ENCODE data around the gene OR10H1.

- TF ChIP-seq, protein P1, sequence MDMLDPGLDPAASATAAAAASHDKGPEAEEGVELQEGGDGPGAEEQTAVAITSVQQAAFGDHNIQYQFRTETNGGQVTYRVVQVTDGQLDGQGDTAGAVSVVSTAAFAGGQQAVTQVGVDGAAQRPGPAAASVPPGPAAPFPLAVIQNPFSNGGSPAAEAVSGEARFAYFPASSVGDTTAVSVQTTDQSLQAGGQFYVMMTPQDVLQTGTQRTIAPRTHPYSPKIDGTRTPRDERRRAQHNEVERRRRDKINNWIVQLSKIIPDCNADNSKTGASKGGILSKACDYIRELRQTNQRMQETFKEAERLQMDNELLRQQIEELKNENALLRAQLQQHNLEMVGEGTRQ (IDR thresholded peaks at IDR 0.05) = no peak
- TF ChIP-seq, protein P2, sequence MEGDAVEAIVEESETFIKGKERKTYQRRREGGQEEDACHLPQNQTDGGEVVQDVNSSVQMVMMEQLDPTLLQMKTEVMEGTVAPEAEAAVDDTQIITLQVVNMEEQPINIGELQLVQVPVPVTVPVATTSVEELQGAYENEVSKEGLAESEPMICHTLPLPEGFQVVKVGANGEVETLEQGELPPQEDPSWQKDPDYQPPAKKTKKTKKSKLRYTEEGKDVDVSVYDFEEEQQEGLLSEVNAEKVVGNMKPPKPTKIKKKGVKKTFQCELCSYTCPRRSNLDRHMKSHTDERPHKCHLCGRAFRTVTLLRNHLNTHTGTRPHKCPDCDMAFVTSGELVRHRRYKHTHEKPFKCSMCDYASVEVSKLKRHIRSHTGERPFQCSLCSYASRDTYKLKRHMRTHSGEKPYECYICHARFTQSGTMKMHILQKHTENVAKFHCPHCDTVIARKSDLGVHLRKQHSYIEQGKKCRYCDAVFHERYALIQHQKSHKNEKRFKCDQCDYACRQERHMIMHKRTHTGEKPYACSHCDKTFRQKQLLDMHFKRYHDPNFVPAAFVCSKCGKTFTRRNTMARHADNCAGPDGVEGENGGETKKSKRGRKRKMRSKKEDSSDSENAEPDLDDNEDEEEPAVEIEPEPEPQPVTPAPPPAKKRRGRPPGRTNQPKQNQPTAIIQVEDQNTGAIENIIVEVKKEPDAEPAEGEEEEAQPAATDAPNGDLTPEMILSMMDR (IDR thresholded peaks at IDR 0.05) = peak; percentile 26; the same call in 1 of the 3 replicates
- no peak for TF ChIP-seq POLR2AphosphoS2 (conservative IDR thresholded peaks at IDR 0.05; ENCODE audit: low read length)
- no peak for TF ChIP-seq JUN (IDR thresholded peaks at IDR 0.05)
- TF ChIP-seq, protein P3, sequence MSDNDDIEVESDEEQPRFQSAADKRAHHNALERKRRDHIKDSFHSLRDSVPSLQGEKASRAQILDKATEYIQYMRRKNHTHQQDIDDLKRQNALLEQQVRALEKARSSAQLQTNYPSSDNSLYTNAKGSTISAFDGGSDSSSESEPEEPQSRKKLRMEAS (IDR thresholded peaks at IDR 0.05) = no peak
- TF ChIP-seq RCOR1 (IDR thresholded peaks at IDR 0.05; ENCODE audit: low read depth, low read length) = no peak
- no peak for TF ChIP-seq CBX8 (IDR thresholded peaks at IDR 0.05)
- TF ChIP-seq RAD21 (conservative IDR thresholded peaks at IDR 0.05 in 1 of 2, IDR thresholded peaks at IDR 0.05 in 1 of 2) = peak in 1 of 2 experiments; percentile 54; a peak in 2 of 5 replicates
- no peak for TF ChIP-seq POLR2A (IDR thresholded peaks at IDR 0.05; ENCODE audit: low read length)
- TF ChIP-seq ELK1 (IDR thresholded peaks at IDR 0.05; ENCODE audit: low read depth, low read length) = no peak
- no peak for TF ChIP-seq RFX5 (IDR thresholded peaks at IDR 0.05)
- TF ChIP-seq MYC (IDR thresholded peaks at IDR 0.05; ENCODE audit: borderline replicate concordance, low read length) = no peak
Measured at GRCh38 chr19:15759962-15760565, 55.4 kb downstream of the OR10H1 start.
